Measurements from ENCODE around the gene IL21R. TPM values are rescaled to one million over a fixed set of nuclear protein-coding genes. Genes with fewer than 3 reads are reported as not detected.

Gene IL21R
- total and polyA plus RNA-seq, 11 donors = 0.04 to 6.0 (median 0.26) TPM; not detected in 1

DNA sequence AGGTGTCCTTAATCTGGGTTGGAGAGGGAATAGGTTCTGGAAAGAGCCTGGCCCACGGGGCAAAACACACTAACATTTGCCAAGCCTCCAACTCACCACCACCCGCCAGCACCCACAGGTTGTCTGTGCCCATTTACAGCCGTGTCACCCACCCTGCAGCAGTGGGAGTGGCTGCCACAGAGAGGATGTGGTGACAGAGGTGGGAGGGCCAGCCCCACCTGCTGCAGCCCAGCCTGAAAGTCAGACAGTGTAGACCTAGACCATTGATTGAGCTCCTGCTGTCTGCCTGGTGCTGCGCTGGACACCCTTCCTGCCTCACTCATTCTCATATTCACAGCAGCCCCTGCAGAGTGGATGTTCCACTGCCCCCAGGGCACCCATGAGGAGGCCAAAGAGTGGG, 44.7 kb downstream of the IL21R start:
- TF ChIP-seq, protein P1, sequence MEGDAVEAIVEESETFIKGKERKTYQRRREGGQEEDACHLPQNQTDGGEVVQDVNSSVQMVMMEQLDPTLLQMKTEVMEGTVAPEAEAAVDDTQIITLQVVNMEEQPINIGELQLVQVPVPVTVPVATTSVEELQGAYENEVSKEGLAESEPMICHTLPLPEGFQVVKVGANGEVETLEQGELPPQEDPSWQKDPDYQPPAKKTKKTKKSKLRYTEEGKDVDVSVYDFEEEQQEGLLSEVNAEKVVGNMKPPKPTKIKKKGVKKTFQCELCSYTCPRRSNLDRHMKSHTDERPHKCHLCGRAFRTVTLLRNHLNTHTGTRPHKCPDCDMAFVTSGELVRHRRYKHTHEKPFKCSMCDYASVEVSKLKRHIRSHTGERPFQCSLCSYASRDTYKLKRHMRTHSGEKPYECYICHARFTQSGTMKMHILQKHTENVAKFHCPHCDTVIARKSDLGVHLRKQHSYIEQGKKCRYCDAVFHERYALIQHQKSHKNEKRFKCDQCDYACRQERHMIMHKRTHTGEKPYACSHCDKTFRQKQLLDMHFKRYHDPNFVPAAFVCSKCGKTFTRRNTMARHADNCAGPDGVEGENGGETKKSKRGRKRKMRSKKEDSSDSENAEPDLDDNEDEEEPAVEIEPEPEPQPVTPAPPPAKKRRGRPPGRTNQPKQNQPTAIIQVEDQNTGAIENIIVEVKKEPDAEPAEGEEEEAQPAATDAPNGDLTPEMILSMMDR (IDR thresholded peaks at IDR 0.05) = no peak
- TF ChIP-seq POLR2A (IDR thresholded peaks at IDR 0.05) = no peak
- DNase-seq = peak in 2 of 5 donors; percentile 6 to 60
- Histone ChIP-seq H3K36me3 (peaks cover 0 to 26% (median 0%) of the 10 kb centered on the region in 9 donors), H3K4me1 (peaks cover 0 to 30% (median 0%) of the 10 kb centered on the region in 12 donors), H3K9me3 (peaks cover 0 to 14% (median 10%) of the 10 kb centered on the region in 12 donors), H3K27ac (peak overlapping the region in 1 of 12 donors; percentile 46), H3K27me3 (peaks cover 0 to 41% (median 14%) of the 10 kb centered on the region in 9 donors), H3K4me3 (no peak overlapping the region)
- ATAC-seq = peak in 3 of 4 donors; percentile 11 to 35 (median 33)
- WGBS, 4 donors = 75 to 86% (median 84%) methylated on average over 4 of the region's 4 CpGs
- intact Hi-C loops (cut with DNase I) = no loop called here

DNA sequence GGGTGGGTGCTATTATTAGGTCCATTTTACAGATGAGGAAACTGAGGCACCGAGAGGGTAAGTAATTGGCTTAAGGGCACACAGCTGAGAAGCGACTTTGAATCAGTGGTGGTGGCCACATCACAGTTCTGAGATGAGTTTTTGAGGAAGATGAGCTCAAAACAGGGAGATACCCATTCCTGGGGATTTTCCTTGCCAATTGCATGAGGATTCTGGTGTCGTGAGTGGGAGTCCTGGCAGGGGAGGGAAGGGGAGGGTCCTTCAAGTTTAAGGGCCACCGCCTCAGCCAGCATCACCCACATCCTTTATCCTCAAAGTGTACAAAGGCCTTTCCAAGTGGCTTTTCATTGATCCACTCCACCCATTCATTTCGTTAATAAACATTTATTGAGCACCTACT, 45.3 kb downstream of the IL21R start:
- H3K27me3 ChIP-seq = peaks cover 0 to 41% (median 14%) of the 10 kb centered on the region in 9 donors

DNA sequence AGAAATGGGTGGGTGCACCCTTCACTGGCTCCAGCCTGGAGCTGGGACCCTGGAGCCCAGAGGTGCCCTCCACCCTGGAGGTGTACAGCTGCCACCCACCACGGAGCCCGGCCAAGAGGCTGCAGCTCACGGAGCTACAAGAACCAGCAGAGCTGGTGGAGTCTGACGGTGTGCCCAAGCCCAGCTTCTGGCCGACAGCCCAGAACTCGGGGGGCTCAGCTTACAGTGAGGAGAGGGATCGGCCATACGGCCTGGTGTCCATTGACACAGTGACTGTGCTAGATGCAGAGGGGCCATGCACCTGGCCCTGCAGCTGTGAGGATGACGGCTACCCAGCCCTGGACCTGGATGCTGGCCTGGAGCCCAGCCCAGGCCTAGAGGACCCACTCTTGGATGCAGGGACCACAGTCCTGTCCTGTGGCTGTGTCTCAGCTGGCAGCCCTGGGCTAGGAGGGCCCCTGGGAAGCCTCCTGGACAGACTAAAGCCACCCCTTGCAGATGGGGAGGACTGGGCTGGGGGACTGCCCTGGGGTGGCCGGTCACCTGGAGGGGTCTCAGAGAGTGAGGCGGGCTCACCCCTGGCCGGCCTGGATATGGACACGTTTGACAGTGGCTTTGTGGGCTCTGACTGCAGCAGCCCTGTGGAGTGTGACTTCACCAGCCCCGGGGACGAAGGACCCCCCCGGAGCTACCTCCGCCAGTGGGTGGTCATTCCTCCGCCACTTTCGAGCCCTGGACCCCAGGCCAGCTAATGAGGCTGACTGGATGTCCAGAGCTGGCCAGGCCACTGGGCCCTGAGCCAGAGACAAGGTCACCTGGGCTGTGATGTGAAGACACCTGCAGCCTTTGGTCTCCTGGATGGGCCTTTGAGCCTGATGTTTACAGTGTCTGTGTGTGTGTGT, 46.8 kb downstream of the IL21R start:
- TF ChIP-seq, protein P1 (IDR thresholded peaks at IDR 0.05) = no peak
- no peak for TF ChIP-seq POLR2A (IDR thresholded peaks at IDR 0.05)
- H3K27me3 ChIP-seq = peaks cover 0 to 41% (median 14%) of the 10 kb centered on the region in 9 donors
- DNase-seq = peak in 2 of 5 donors; percentile 19 to 58
- peaks cover 0 to 14% (median 10%) of the 10 kb centered on the region in 12 donors for H3K9me3 ChIP-seq
- no peak for ATAC-seq
- WGBS, 4 donors = 83 to 93% (median 88%) methylated on average over 11 to 19 of the region's 19 CpGs
- H3K27ac ChIP-seq = no peak overlapping the region
- peaks cover 0 to 30% (median 0%) of the 10 kb centered on the region in 12 donors for H3K4me1 ChIP-seq
- H3K36me3 ChIP-seq = peaks cover 0 to 26% (median 0%) of the 10 kb centered on the region in 9 donors
- intact Hi-C loops (cut with DNase I) = no loop called here
- H3K4me3 ChIP-seq = no peak overlapping the region

More for the DNA sequence above, 45.3 kb downstream of the IL21R start:
- Histone ChIP-seq H3K4me3 (no peak overlapping the region), H3K36me3 (peaks cover 0 to 26% (median 0%) of the 10 kb centered on the region in 9 donors), H3K9me3 (peaks cover 0 to 14% (median 10%) of the 10 kb centered on the region in 12 donors), H3K27ac (peak overlapping the region in 1 of 12 donors; percentile 20), H3K4me1 (peaks cover 0 to 30% (median 0%) of the 10 kb centered on the region in 12 donors)
- WGBS, 4 donors = 81 to 96% (median 92%) methylated on average over 5 of the region's 5 CpGs
- TF ChIP-seq, protein P1 (IDR thresholded peaks at IDR 0.05) = no peak
- TF ChIP-seq POLR2A (IDR thresholded peaks at IDR 0.05) = no peak
- DNase-seq (peak in 1 of 5 donors; percentile 4), ATAC-seq (no peak)
- intact Hi-C loops (cut with DNase I) = no loop called here

Measured in heart left ventricle (tissue), 16 donors.